SK-N-SH (cell line): ENCODE measurements around the gene CSNK1G2. TPM values are rescaled to one million over a fixed set of nuclear protein-coding genes. Genes with fewer than 3 reads are reported as not detected.

Source experiments
- CTCF ChIA-PET: fragments of 300-600, 350-600 bp; formaldehyde crosslinking; extraction: SDS; loops from one replicate; lab custom pipeline; 2021; lab: Yijun Ruan, JAX
- POLR2A ChIA-PET: fragments of 350-600 bp; sonication (Branson Sonifier 250); formaldehyde crosslinking; extraction: SDS; loops from one replicate; lab custom pipeline; 2020; ENCODE audit warnings: antibody characterized with exemption, inconsistent platforms; lab: Yijun Ruan, JAX
- DNase-seq: peaks from one replicate; pipeline ENCODE4 v3.0.0; 2012
- H2AFZ ChIP-seq: fragments of 200-600 bp; sonication (generic); 2 replicates; pipeline ENCODE4 v1.8.1; 2016; ENCODE audit warnings: antibody characterized with exemption, mild to moderate bottlenecking, low read depth
- H3F3A ChIP-seq: fragments of 200-600 bp; sonication (generic); replicated peaks from 2 replicates; pipeline ENCODE3; 2016; ENCODE audit warnings: antibody characterized with exemption, mild to moderate bottlenecking; ENCODE audit not compliant: insufficient read depth
- H3K27ac ChIP-seq, 2 experiments: fragments of 200-500 bp in 1 of 2; fragments of 200-600 bp in 1 of 2; sonication (Bioruptor generic) in 1 of 2; sonication (generic), shearing (Covaris generic) in 1 of 2; 2 replicates each; pipeline versions ENCODE4 v1.5.1 to v1.6.1; 2014 to 2016; ENCODE audit warnings: low read depth in 2 of 2, inconsistent platforms in 1 of 2, low read length in 1 of 2, mild to moderate bottlenecking in 1 of 2, mixed read lengths in 1 of 2
- H3K27me3 ChIP-seq: fragments of 200-600 bp; sonication (generic), shearing (Covaris generic); 2 replicates; pipeline ENCODE4 v1.6.1; 2016; ENCODE audit warnings: mixed run types; ENCODE audit not compliant: insufficient read depth
- H3K36me3 ChIP-seq, 2 experiments: fragments of 200-500 bp in 1 of 2; fragments of 200-600 bp in 1 of 2; sonication (Bioruptor generic) in 1 of 2; sonication (generic) in 1 of 2; replicated peaks in 1 of 2; 2 replicates each; pipeline versions ENCODE3 to v1.5.1; 2014 to 2016; ENCODE audit warnings: low read length in 1 of 2, mild to moderate bottlenecking in 1 of 2; ENCODE audit not compliant: insufficient read depth in 2 of 2, control insufficient read depth in 1 of 2
- H3K4me1 ChIP-seq, 2 experiments: fragments of 200-500 bp in 1 of 2; fragments of 200-600 bp in 1 of 2; sonication (Bioruptor generic) in 1 of 2; sonication (generic), shearing (Covaris generic) in 1 of 2; 2 replicates each; pipeline versions ENCODE4 v1.5.1 to v1.6.1; 2014 to 2016; ENCODE audit warnings: low read depth in 1 of 2, low read length in 1 of 2, mixed run types in 1 of 2; ENCODE audit not compliant: insufficient read depth in 2 of 2, control insufficient read depth in 1 of 2
- H3K4me2 ChIP-seq: fragments of 200-600 bp; sonication (generic), shearing (Covaris generic); 2 replicates; pipeline ENCODE4 v1.6.1; 2017; ENCODE audit warnings: mixed run types
- H3K4me3 ChIP-seq, 2 experiments: fragments of 200-500 bp in 1 of 2; fragments of 200-600 bp in 1 of 2; sonication (Bioruptor generic) in 1 of 2; sonication (generic), shearing (Covaris generic) in 1 of 2; 2 replicates each; pipeline versions ENCODE4 v1.5.1 to v1.8.1; 2014 to 2016; ENCODE audit warnings: low read depth in 2 of 2, inconsistent platforms in 1 of 2, low read length in 1 of 2, mild to moderate bottlenecking in 1 of 2, mixed read lengths in 1 of 2, moderate library complexity in 1 of 2
- H3K79me2 ChIP-seq: fragments of 200-600 bp; sonication (generic); 2 replicates; pipeline ENCODE4 v1.8.1; 2017; ENCODE audit warnings: mild to moderate bottlenecking; ENCODE audit not compliant: insufficient read depth
- H3K9ac ChIP-seq: fragments of 200-600 bp; sonication (generic); 2 replicates; pipeline ENCODE4 v1.6.1; 2017; ENCODE audit warnings: mixed run types
- H3K9me2 ChIP-seq: fragments of 200-600 bp; sonication (generic); 2 replicates; pipeline ENCODE4 v1.6.1; 2017; ENCODE audit warnings: mixed run types
- H3K9me3 ChIP-seq: fragments of 200-600 bp; sonication (generic); 2 replicates; pipeline ENCODE4 v1.6.1; 2017; ENCODE audit warnings: mixed run types, mild to moderate bottlenecking, moderate library complexity
- H4K20me1 ChIP-seq: fragments of 200-600 bp; sonication (generic); 2 replicates; pipeline ENCODE4 v1.6.1; 2017; ENCODE audit warnings: mild to moderate bottlenecking, mixed run types; ENCODE audit not compliant: insufficient read depth
- EP300 ChIP-seq, 2 experiments: IDR thresholded peaks; 2 replicates each; pipeline versions ENCODE4 v1.4.0 to v1.6.1; 2012; ENCODE audit warnings: borderline replicate concordance in 1 of 2, low read depth in 1 of 2, low read length in 1 of 2
- FOSL2 ChIP-seq: IDR thresholded peaks from 2 replicates; pipeline ENCODE4 v1.4.0; 2012; ENCODE audit warnings: low read depth, mild to moderate bottlenecking, moderate library complexity, borderline replicate concordance
- FOXM1 ChIP-seq: IDR thresholded peaks from 2 replicates; pipeline ENCODE4 v1.4.0; 2012; ENCODE audit warnings: low read depth, mild to moderate bottlenecking
- GABPA ChIP-seq: IDR thresholded peaks from 2 replicates; pipeline ENCODE4 v1.4.0; 2012; ENCODE audit warnings: low read depth, mild to moderate bottlenecking
- GATA2 ChIP-seq: sonication (generic); formaldehyde crosslinking; IDR thresholded peaks from 2 replicates; pipeline ENCODE4 v1.5.0; 2020; ENCODE audit warnings: mild to moderate bottlenecking, missing genetic modification reagents
- MEF2A ChIP-seq: IDR thresholded peaks from 2 replicates; pipeline ENCODE4 v1.4.0; 2012; ENCODE audit warnings: low read depth, borderline replicate concordance
- NFIC ChIP-seq: IDR thresholded peaks from 2 replicates; pipeline ENCODE4 v1.4.0; 2012; ENCODE audit warnings: borderline replicate concordance
- NRF1 ChIP-seq: IDR thresholded peaks from 2 replicates; pipeline ENCODE4 v1.6.1; 2012; ENCODE audit warnings: low read depth, mild to moderate bottlenecking, low read length
- RCOR1 ChIP-seq: fragments of 150-350 bp; IDR thresholded peaks from 2 replicates; pipeline ENCODE4 v1.6.1; 2017; ENCODE audit warnings: antibody characterized with exemption, low read length
- RFX5 ChIP-seq: IDR thresholded peaks from 2 replicates; pipeline ENCODE4 v1.6.1; 2012; ENCODE audit warnings: mild to moderate bottlenecking, improper control_type of control experiment, low read length
- SIN3A ChIP-seq: IDR thresholded peaks from 2 replicates; pipeline ENCODE4 v1.6.1; 2012; ENCODE audit warnings: low read depth, mild to moderate bottlenecking, low read length, moderate library complexity, borderline replicate concordance
- TEAD4 ChIP-seq: IDR thresholded peaks from 2 replicates; pipeline ENCODE4 v1.4.0; 2012; ENCODE audit warnings: mild to moderate bottlenecking, borderline replicate concordance; ENCODE audit not compliant: insufficient read depth
- YY1 ChIP-seq: IDR thresholded peaks from 2 replicates; pipeline ENCODE4 v1.4.0; 2012; ENCODE audit warnings: low read depth, mild to moderate bottlenecking
- WGBS: methylation state at CpG from one replicate; pipeline ENCODE4 v1.1.6; 2017; ENCODE audit warnings: low lambda C conversion rate; 5-methylcytosine and 5-hydroxymethylcytosine counted together
- polyA plus RNA-seq, 3 experiments: library from polyadenylated mRNA; depleted of rRNA; stranded (reverse); fragments of >200 nt; gene quantifications; 2 replicates each; pipeline ENCODE4 v1.2.3, GENCODE V29; 2012
- TF ChIP-seq, protein P1 (sequence below): IDR thresholded peaks from 2 replicates; pipeline ENCODE4; 2012
- TF ChIP-seq, protein P2 (sequence below): IDR thresholded peaks from 2 replicates; pipeline ENCODE4 v1.6.1; 2012; ENCODE audit warnings: mild to moderate bottlenecking, low read depth, low read length, moderate library complexity
- TF ChIP-seq, protein P3 (sequence below): IDR thresholded peaks from 2 replicates; pipeline ENCODE4 v1.4.0; 2012; ENCODE audit warnings: low read depth, borderline replicate concordance
- TF ChIP-seq, protein P4 (sequence below): fragments of 150-350 bp; IDR thresholded peaks from 2 replicates; pipeline ENCODE4 v1.6.1; 2017; ENCODE audit warnings: antibody characterized with exemption, low read length, low read depth, borderline replicate concordance
- TF ChIP-seq, protein P5 (sequence below): fragments of 150-350 bp; IDR thresholded peaks from 2 replicates; pipeline ENCODE4 v1.6.1; 2016; ENCODE audit warnings: mild to moderate bottlenecking, low read depth, low read length

The CSNK1G2 gene
- polyA plus RNA-seq, 1 of the 3 experiments (the other 2 are of a cell fraction), result 79.4 TPM

DNA sequence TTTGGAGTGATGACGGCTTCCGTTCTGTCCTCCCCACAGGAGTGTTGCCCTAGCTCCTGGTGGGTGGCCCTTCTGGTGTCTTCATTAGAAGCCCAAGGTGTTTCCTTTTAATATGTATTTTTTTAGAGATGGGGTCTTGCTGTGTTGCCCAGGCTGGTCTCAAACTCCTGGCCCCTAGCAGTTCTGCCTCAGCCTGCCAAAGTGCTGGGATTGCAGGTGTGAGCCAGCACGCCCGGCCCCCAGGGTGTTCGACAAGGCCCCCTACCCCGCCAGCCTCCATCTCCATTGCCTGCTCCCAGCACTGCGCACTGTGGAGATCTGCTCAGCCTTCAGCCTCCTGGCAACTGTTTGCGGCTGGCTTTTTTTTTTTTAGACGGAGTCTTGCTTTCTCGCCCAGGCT lies 43.4 kb downstream of the CSNK1G2 start:
- Histone ChIP-seq H3K27me3 (no peaks in the 10 kb centered on the region), H3K27ac (no peak overlapping the region), H4K20me1 (no peaks in the 10 kb centered on the region), H3K36me3 (peaks cover 11 to 46% of the 10 kb centered on the region in 2 experiments), H2AFZ (no peak overlapping the region), H3K9me2 (no peaks in the 10 kb centered on the region), H3F3A (peaks cover 21% of the 10 kb centered on the region), H3K79me2 (no peaks in the 10 kb centered on the region), H3K4me2 (no peak overlapping the region), H3K4me3 (no peak overlapping the region), H3K9me3 (no peaks in the 10 kb centered on the region), H3K4me1 (no peaks in the 10 kb centered on the region), H3K9ac (no peak overlapping the region)
- DNase-seq, result no peak
- ChIA-PET CTCF (interaction anchor here (1.1 kb wide), 1 partner anchor 54 kb away, joined by 4 read pairs; no protein-coding TSS in a partner anchor), POLR2A (no interaction called here)
- 99% methylated on average over 9 of the region's 10 CpGs for WGBS
- TF ChIP-seq, protein P1, sequence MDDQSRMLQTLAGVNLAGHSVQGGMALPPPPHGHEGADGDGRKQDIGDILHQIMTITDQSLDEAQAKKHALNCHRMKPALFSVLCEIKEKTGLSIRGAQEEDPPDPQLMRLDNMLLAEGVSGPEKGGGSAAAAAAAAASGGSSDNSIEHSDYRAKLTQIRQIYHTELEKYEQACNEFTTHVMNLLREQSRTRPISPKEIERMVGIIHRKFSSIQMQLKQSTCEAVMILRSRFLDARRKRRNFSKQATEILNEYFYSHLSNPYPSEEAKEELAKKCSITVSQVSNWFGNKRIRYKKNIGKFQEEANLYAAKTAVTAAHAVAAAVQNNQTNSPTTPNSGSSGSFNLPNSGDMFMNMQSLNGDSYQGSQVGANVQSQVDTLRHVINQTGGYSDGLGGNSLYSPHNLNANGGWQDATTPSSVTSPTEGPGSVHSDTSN, result no peak
- TF ChIP-seq FOSL2 (no peak), NRF1 (no peak), FOXM1 (no peak), RFX5 (no peak), YY1 (no peak), GATA2 (no peak), SIN3A (no peak), GABPA (no peak), RCOR1 (no peak), TEAD4 (no peak), NFIC (no peak), EP300 (IDR thresholded peaks at IDR 0.05; ENCODE audit: borderline replicate concordance in 1 of 2, low read depth in 1 of 2, low read length in 1 of 2) (no peak), MEF2A (no peak)
- TF ChIP-seq, protein P2, sequence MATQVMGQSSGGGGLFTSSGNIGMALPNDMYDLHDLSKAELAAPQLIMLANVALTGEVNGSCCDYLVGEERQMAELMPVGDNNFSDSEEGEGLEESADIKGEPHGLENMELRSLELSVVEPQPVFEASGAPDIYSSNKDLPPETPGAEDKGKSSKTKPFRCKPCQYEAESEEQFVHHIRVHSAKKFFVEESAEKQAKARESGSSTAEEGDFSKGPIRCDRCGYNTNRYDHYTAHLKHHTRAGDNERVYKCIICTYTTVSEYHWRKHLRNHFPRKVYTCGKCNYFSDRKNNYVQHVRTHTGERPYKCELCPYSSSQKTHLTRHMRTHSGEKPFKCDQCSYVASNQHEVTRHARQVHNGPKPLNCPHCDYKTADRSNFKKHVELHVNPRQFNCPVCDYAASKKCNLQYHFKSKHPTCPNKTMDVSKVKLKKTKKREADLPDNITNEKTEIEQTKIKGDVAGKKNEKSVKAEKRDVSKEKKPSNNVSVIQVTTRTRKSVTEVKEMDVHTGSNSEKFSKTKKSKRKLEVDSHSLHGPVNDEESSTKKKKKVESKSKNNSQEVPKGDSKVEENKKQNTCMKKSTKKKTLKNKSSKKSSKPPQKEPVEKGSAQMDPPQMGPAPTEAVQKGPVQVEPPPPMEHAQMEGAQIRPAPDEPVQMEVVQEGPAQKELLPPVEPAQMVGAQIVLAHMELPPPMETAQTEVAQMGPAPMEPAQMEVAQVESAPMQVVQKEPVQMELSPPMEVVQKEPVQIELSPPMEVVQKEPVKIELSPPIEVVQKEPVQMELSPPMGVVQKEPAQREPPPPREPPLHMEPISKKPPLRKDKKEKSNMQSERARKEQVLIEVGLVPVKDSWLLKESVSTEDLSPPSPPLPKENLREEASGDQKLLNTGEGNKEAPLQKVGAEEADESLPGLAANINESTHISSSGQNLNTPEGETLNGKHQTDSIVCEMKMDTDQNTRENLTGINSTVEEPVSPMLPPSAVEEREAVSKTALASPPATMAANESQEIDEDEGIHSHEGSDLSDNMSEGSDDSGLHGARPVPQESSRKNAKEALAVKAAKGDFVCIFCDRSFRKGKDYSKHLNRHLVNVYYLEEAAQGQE, result no peak
- TF ChIP-seq, protein P3, sequence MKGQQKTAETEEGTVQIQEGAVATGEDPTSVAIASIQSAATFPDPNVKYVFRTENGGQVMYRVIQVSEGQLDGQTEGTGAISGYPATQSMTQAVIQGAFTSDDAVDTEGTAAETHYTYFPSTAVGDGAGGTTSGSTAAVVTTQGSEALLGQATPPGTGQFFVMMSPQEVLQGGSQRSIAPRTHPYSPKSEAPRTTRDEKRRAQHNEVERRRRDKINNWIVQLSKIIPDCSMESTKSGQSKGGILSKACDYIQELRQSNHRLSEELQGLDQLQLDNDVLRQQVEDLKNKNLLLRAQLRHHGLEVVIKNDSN, result no peak
- TF ChIP-seq, protein P4, sequence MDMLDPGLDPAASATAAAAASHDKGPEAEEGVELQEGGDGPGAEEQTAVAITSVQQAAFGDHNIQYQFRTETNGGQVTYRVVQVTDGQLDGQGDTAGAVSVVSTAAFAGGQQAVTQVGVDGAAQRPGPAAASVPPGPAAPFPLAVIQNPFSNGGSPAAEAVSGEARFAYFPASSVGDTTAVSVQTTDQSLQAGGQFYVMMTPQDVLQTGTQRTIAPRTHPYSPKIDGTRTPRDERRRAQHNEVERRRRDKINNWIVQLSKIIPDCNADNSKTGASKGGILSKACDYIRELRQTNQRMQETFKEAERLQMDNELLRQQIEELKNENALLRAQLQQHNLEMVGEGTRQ, result no peak
- TF ChIP-seq, protein P5, sequence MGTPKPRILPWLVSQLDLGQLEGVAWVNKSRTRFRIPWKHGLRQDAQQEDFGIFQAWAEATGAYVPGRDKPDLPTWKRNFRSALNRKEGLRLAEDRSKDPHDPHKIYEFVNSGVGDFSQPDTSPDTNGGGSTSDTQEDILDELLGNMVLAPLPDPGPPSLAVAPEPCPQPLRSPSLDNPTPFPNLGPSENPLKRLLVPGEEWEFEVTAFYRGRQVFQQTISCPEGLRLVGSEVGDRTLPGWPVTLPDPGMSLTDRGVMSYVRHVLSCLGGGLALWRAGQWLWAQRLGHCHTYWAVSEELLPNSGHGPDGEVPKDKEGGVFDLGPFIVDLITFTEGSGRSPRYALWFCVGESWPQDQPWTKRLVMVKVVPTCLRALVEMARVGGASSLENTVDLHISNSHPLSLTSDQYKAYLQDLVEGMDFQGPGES, result no peak
